Gastroesophageal sphincter (tissue), 3 donors: Measurements from ENCODE around the gene ZNRF2.

ENCODE experiments used
- POLR2A ChIP-seq, 2 donors: fragments of 450-650 bp; IDR thresholded peaks; one replicate each; pipeline ENCODE4 v1.6.1; 2017; ENCODE audit warnings: antibody characterized with exemption in 2 of 2, mild to moderate bottlenecking in 2 of 2, moderate library complexity in 1 of 2
- POLR2AphosphoS5 ChIP-seq: sonication (generic); formaldehyde crosslinking; IDR thresholded peaks from one replicate; pipeline ENCODE4 v1.6.1; 2017; ENCODE audit warnings: antibody characterized with exemption
- TF ChIP-seq, protein P1 (sequence below), 4 experiments: fragments of 200-600 bp in 2 of 4; fragments of 450-650 bp in 2 of 4; sonication (generic) in 1 of 4; IDR thresholded peaks; one replicate each; pipeline ENCODE4 v1.5.1; 2017 to 2019; ENCODE audit warnings: antibody characterized with exemption in 4 of 4, mild to moderate bottlenecking in 2 of 4, moderate library complexity in 2 of 4

DNA sequence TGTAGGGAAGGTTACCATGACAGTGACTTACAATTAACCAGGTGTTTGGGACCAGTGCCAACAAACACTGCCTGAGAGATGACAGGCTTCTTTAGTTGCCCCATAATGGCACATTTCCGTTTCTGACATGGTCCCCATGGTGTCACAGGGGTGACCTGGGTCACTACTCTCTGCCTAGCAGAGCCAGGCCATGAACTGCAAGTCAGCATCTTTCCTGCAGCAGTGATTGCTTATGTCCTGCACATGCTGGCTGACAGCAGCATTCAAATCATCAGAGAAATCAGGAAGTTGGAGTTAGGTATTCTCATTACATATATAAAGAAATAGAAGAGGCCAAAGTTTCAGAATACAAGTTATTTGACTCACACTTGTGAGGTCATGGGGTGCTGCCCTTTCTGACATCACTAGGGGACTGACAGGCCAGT, 47.1 kb upstream of the ZNRF2 start:
- TF ChIP-seq, protein P1, sequence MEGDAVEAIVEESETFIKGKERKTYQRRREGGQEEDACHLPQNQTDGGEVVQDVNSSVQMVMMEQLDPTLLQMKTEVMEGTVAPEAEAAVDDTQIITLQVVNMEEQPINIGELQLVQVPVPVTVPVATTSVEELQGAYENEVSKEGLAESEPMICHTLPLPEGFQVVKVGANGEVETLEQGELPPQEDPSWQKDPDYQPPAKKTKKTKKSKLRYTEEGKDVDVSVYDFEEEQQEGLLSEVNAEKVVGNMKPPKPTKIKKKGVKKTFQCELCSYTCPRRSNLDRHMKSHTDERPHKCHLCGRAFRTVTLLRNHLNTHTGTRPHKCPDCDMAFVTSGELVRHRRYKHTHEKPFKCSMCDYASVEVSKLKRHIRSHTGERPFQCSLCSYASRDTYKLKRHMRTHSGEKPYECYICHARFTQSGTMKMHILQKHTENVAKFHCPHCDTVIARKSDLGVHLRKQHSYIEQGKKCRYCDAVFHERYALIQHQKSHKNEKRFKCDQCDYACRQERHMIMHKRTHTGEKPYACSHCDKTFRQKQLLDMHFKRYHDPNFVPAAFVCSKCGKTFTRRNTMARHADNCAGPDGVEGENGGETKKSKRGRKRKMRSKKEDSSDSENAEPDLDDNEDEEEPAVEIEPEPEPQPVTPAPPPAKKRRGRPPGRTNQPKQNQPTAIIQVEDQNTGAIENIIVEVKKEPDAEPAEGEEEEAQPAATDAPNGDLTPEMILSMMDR (IDR thresholded peaks at IDR 0.05): no peak
- TF ChIP-seq POLR2A (IDR thresholded peaks at IDR 0.05) (no peak), POLR2AphosphoS5 (no peak)
